HG03135 (cell line): Measurements from ENCODE around the gene PTPN3.

ENCODE experiments used
- ATAC-seq: cut with Tn5 transposase; IDR thresholded peaks from one replicate; pipeline ENCODE4 v1.9.1; 2021; ENCODE audit warnings: mild to moderate bottlenecking, moderate library complexity; ENCODE audit not compliant: unreplicated experiment

PTPN3 gene

DNA sequence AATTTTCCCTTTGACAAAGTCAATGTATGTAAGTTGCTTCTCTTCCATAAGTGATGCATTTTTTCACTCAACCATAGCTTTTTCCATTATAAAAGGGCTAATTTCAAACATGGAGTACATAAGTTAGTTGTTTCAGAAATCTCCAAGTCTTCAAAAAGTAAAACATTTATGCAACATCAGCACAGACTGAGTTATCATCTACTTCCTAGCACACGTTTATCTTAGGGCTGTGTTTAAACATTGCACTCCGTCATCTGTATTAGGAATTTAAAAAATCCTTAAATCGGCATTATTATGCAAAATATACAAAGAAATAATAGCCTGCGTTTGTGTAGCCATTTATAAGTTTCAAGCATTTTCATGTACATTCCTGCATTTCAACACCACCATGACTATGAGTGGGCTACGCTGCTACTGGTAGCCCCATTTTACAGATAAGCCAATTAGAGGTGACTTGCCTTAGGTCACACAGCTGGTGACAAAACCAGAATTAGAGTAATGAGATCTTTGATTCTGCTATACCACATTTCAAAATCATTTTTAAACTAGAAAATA lies 43.4 kb downstream of the PTPN3 start:
- no peak for ATAC-seq

DNA sequence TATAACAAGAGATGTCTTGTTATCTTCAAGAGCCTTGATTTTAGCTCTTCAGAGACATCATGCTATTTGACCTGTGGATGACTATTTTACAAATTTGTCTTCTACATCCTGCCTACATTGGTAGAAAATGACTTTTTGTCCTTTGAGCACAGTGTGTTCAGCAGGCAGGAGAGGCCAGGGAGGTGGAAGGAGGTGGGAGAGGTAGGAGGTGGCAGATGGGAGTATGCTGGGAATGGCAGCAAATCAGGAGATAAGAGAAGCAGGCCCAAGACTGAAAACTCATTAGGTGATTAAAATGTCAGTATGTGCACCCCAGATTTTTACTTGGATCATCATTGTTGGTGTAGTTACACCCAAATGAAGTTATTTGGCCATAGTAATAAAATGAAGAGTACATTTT lies 44.1 kb downstream of the PTPN3 start:
- no peak for ATAC-seq

DNA sequence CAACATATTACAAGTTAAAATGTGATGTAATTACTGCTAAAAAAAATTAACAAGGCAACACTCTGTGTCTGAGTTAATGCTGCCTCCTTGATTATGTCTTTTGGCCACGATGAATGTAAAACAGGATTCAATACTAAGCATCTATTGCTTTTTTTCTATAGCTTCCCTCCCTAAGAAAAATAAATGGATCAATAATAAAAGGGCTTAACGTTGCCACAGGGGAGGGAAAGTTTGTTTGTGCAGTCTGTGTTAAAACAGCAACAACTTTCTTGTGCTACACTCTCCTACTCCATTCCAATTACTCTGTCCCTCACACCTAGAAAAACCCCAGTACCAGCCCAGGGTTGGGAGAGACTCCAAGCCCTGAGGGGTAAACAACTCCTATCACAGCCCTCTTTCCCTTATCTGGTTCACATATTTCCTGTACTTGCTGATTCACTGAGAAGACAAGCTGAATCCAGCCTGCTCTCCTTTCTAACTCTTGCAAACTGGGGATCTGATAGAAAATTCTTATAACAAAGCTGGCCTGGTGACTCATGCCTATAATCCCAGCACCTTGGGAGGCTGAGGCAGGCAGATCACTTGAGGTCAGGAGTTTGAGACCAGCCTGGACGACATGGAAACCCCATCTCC lies 44.8 kb downstream of the PTPN3 start:
- no peak for ATAC-seq

DNA sequence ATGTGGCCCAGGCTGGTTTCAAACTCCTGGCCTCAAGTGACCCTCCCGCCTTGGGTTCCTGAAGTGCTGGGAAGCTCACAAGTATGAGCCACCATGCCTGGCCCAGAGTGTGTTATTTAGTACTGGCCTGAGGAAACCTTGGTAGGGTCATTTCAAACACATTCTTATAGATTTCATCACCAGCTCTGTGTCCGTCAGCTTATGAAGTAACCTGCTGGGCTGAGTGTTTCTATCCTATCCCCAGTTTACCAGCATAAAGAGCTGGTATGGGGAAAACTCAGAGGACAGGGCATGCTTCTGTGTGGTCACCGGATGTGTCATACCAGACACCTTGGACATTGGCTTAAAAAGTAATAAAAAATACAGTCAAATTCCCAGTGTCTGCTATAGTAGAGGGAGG lies 45.3 kb downstream of the PTPN3 start:
- ATAC-seq: no peak

DNA sequence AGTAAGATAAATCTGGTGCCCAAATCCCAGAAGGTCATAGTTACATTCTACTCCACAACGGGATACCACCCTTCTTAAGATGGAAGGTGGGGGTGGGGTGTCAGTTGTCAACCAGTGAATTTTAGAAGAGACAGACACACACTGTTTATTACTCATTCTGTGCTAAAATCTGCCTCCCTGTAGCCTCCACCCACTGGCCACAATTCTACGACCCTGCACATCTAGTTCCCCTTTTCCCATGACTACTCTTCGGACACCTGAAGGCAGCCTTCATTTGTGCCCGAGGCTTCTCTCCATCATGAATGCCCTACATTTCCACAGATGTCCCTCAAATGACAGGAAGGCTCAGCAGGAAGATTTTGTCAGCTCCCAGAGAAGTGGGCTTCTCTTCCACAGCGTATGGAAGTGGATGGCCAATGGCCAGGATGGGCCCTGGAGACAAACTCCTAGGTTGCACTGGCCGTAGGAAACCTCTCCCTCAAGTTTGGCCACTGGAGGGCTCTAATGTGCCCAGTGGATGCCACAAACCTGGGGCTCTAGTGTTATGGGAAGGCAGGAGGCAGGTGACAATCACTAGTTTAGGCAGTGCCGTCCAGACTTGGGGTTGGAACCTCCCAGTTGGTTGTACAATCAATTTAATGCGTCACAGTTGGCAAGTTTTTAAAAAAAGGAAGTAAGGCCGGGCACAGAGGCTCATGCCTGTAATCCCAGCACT lies 46.6 kb downstream of the PTPN3 start:
- ATAC-seq: no peak

DNA sequence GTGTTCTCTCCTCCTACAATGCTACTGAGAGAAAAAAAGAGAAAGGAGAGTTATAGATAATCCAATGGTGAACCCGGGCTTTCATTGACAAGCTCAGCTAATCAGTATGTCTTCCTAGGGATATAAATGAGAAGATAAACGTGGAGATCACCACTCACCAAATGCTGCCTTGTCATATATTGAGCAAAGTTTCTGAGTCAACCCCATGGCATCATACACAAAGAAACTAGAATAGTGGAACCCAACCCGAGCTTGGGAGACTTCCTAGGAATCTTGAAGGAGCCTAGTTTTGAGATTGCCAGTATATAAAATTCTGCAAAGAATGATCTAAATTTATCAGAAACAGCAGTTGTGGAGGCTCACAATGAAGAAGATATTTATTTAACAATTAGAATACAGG lies 47.8 kb downstream of the PTPN3 start:
- no peak for ATAC-seq

DNA sequence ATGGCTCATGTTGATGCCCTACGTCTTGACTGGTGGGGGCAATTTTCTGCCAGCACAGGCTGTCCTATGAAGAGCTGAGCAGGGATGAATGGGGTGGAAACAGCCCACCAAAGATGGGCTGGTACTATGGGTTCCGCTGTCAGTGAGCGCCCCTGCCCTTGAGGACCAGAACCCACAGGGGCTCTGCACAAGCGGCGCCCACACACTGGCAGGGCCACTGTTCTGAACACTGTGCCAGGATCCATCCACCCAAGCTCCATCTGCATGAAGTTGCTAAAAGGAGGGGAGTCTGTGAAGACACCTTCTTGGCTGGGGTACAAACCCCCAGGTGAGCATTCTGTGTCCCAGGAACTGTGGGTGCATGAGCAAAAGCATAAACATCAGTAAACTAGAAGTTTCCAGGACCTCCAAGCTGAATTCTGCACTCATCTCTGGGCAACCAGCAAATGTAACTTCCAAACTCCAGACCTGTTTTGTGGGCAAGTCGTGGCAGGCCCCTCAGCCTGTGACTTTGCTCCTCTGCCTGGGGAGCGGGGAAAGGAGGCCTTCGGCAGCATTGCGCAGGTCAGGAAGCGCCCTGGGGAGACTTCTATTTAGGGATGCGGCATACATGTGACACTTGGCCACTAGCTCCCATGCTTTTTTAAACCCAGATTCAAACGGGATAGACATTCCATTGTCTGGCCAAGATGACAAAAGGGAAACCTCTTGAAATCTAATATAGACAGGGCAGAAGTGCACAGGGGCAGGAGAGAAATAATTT lies 48.9 kb downstream of the PTPN3 start:
- ATAC-seq: no peak

DNA sequence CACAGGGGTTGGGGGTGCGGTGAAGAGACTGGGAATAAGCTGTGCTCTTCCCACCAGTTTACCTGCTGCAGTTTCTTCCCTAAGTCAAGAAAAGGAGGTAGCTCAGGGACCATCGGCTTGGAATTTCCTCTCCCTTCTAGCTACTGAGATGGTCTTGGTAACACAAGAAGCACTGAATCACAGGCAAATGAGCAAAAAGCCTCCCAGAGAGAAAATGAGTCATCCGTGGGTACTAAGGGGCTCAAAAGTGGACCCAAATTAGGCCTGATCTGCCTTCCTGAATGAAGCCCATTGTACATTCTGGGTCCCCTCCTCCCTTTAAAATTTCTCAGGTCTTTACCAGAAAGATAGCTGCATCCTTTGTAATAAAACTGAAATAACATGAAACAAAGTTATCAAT lies 49.9 kb downstream of the PTPN3 start:
- ATAC-seq: no peak

DNA sequence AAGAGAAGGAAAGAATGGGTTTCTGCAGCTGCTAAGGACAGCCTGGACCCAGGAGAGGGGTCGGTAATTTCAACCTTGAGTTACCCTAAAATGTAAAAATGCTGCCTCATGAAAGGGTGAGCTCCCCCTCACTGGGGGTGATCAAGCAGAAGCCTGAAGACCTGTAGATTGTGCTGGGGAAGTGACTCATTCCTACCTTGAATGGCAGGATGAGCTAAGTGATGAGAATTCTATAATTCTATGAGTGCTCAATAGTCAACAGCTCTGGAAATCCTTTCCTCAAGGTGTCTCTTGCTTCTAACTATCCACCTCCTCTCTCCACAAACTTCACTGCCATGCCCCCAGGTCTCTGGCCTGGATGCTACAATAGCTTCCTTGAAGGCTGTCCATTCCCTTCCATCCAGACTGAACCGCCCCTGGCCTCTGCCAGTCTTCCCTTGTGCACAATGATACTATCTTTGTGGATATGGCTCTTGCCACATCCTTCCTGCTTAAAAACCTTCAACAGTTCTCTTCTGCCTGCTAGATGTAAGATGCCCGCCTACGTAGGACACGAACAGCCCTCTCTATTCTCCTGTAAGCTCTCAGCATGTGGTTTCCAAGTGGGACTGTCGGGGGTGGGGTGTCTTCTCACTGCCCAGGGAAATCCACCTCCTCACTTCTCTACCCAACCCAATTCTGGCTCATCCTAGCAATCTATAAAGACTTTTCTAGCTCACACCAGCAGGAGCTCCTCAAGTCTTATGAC lies 50.6 kb downstream of the PTPN3 start:
- no peak for ATAC-seq

DNA sequence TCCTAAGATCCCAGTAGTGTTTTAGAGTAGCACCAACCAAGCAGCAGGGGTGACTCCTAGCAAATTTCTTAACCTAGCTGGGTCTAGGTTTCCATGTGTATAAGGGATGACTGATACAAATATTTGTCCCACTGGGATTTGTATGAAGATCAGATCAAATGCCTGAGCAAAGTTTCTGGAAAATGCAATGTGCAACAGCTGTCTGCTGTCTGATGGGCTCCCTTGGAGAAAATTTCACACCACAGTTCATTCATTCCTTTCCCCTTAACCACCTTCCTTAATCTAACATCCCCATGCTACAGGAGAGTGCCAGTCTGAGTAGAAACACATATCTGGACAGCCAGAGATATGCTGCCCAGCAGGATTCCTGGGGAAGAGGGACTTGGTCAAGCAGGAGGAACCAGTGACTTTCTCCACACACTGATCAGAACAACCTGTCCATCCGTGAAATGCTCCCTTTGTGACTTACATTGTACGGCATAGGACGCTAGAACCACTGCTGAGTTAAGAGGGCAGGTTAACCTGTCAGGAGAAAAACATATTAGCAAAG lies 53.3 kb downstream of the PTPN3 start:
- ATAC-seq: no peak

DNA sequence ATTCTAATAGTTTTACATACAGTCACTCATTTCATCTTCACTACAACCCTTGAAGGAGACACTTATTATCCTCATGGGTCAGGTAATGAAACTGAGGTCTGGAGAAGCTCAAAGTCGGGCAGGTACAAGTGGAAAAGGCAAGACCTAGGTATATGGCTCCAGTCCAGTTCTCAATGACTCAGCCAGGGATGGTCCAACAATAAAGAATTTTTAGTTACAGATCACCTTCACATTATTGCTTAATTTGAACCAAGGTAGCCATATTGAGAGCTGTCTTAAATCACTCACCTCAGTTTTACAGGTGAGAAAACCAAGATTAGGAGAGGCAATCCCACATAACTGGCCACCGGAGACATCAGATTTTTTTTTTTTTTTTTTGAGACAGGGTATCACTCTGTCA lies 55.4 kb downstream of the PTPN3 start:
- no peak for ATAC-seq

DNA sequence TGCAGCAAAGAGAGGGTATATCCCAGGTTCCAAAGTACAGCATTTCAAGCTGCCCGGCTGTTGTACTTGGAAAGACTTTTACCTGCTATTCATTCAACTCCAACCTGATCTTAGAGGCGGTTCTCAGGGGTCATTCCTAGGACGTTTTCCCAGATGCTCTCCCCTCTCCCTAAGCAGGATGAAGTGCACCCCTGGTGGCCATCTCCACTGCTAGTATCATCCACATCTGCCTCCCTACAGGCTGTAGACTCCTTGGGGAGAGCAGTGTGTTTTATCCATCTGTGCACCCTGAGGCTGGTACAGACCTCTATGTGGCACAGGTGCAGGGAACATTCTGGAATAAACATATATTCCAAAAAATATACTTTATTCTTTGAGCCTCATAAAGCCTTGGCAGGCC lies 56.8 kb downstream of the PTPN3 start:
- ATAC-seq: no peak

DNA sequence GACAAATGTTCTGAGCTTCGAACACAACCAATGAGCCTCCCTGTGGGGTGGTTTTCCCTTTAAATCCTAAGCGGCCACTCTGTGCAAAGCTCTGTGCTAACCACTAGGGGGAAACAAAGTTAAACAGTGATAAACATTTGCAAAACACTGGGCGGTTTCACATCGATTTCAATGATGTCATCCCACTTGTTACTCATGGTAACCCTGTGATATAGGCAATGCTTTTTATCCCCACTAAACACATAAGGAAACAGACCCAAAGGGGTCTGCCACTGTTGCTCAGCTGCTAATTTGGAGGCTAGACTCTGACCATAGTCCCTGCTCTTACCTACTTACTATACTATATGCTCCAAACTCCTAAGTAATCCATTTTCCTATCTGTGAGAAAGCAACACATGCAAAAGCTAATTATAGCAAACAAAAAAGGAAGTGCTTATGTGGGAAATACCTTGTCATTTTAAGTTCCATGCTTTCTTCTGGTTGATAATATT lies 57.3 kb downstream of the PTPN3 start:
- ATAC-seq: peak; percentile 98

DNA sequence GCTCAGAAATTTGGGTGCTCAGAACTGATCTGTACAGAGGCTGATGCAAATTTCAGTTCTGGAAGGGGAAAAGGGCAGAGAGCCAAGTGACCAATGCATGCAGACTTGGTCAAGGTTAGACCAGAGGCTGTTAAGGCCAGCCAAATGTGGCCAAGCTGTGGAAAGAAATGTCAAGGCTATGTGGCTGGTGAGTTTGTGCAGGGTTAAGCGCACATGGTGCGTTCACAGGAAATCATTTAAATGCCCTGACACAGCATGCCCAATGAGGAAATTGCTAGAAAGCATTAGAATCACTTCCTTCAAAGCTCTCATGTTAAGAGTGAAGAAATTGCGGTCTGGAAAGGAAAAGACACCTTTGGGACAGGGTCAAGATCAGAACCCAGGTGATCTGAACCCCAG lies 58.0 kb downstream of the PTPN3 start:
- peak; percentile 38 for ATAC-seq

DNA sequence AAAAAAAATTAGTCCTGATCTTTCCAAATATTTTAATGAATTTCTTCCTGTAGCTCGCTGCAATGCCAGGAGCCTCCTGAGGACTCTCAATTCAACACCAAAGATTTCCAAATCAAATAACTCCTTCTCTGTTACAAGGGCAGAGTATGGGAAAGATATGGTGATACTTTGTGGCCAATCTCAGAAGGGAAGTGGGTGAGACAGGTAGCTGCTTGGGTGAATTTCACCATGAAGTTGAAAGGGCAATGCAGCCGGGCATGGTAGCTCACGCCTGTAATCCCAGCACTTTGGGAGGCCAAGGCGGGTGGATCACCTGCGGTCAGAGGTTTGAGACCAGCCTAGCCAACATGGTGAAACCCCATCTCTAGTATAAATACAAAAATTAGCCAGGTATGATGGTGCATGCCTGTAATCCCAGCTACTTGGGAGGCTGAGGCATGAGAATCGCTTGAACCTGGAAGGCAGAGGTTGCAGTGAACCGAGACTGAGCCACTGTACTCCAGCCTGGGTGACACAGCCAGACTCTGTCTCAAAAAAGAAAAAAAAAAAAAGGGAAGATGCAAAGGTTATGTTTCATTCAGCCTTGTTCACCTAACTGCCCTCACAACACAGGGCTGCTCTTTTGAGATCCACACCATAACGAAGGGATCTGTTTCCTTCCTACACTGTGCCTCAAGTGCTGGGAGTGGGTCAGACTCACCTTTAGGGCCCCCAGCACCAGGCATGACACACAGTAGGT lies 58.6 kb downstream of the PTPN3 start:
- ATAC-seq: no peak

DNA sequence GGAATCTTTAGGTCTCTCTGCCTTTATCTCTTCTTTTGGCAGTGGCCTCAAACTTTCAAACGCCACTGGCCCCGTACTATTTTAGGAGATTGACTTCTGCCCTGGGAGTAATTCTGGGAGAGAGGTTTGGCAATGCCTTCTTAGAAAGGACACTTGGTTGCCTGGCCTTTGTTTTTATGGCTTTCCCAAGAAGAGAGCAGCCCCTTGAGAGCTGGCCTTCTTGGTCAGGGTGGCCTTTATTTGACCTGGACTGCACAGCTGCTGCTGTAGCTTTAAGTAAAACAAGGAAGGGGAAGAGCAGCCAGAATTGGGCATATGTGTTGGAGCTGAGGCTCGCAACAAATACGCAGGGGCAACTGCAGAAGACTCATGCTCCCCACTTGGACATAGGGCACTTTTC lies 60.8 kb downstream of the PTPN3 start:
- no peak for ATAC-seq

DNA sequence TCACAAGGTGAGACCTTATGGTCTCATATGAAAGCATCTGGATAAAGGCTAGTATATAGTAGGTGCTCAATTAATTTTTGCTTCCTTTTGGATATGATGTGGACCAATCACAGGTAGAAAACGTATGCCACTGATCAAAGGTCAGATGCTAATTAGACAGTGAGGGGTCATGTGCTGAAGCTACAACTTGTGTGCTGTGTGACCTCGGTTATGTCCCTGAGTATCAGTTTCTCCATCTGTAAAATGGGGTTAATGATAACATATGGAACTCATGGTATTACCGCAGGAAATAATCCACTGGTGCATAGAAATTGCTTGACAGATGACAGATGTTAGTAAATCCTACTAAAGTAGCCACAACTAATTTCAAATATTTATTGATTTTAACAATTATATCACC lies 62.0 kb downstream of the PTPN3 start:
- ATAC-seq: no peak

DNA sequence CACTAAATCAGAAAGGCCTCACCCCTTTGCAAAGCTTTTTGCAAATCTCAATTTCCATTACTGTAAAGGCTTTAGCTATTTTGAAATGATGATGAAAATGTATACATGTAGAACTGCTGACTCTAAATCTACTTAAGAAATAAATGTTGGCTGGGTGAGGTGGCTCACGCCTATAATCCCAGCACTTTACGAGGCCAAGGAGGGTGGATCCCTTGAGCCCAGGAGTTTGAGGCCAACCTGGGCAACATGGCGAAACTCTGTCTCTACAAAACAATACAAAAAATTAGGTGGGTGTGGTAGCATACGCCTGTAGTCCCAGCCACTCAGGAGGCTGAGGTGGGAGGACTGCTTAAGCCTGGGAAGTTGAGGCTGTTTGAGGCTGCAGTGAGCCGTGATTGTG lies 64.6 kb downstream of the PTPN3 start:
- no peak for ATAC-seq

DNA sequence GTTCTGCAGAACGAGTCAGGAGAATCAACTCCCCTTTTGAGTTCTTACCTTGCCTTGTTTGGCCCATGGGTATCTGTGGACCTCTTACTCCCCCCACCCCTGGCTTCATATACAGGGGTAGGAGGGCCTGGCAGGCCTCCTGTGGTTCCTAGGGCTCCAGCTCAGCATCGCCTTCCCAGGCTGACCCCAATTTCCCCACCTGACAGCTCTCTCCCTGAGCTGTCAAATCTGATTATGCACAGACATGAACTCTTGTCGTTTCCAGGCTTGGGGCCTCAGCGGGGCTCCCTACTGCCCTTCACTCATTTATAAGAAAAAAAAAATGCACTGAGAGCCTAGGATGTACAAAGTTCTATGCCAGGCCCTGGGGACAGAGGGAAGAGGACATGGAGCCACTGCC lies 67.9 kb downstream of the PTPN3 start:
- ATAC-seq: no peak

DNA sequence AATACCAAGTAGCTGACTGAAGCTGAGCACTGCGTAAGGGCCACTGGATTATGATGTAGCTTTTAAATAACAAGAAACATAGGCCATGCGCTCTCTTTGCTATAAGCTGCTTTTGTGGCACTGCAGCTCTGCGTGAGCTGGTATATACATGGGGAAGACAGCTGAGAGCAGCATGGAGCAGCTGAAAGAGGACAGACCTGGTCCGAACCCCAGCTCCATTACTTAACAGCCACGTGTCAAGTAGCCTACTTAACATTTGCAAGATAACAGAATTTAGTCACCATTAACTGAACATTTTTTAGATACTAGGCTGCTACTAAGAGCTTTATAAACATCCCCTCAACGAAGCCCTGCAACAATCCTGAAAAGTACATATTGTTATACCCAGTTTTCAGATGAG lies 69.3 kb downstream of the PTPN3 start:
- no peak for ATAC-seq
